Activated CD8-positive, alpha-beta T cell treated with anti-CD3 and anti-CD28 coated beads for 36 hours (primary cell): Measurements from ENCODE around the gene CTDP1. TPM values are rescaled to one million over a fixed set of nuclear protein-coding genes. Genes with fewer than 3 reads are reported as not detected.

Experiments used
- ATAC-seq: fragments of 200-7000 bp; cut with Tn5 transposase; one replicate; pipeline ENCODE4 v1.10.0; 2021; ENCODE audit warnings: mild to moderate bottlenecking, moderate library complexity
- CTCF ChIA-PET: fragments of 350-600 bp; sonication (Branson Sonifier 250); formaldehyde crosslinking; loops from one replicate; lab custom pipeline; 2021; ENCODE audit warnings: antibody characterized with exemption; lab: Charles Lee
- POLR2A ChIA-PET: fragments of 350-600 bp; sonication (Branson Sonifier 250); formaldehyde crosslinking; loops from one replicate; lab custom pipeline; 2021; ENCODE audit warnings: antibody characterized with exemption; lab: Charles Lee
- DNase-seq: peaks from one replicate; pipeline ENCODE4 v3.0.0-alpha.2; 2020
- H3K27ac Mint-ChIP-seq: one replicate; pipeline ENCODE4 v1.8.0; 2021; ENCODE audit warnings: mild to moderate bottlenecking, mixed read lengths
- H3K27me3 Mint-ChIP-seq: one replicate; pipeline ENCODE4 v1.8.0; 2021; ENCODE audit warnings: mixed read lengths
- H3K36me3 Mint-ChIP-seq: one replicate; pipeline ENCODE4 v1.8.0; 2021; ENCODE audit warnings: low read depth, mixed read lengths
- H3K4me1 Mint-ChIP-seq: one replicate; pipeline ENCODE4 v1.8.0; 2021; ENCODE audit warnings: low read depth, mixed read lengths
- H3K4me3 Mint-ChIP-seq: one replicate; pipeline ENCODE4 v1.8.0; 2021; ENCODE audit warnings: mild to moderate bottlenecking, moderate library complexity, mixed read lengths
- H3K9me3 Mint-ChIP-seq: one replicate; pipeline ENCODE4 v1.8.0; 2021; ENCODE audit warnings: mixed read lengths
- intact Hi-C: fragments of 100-400 bp; cut with micrococcal nuclease; formaldehyde crosslinking; loops from one replicate; pipeline ENCODE4 v1.10.0; 2022
- total RNA-seq, 2 experiments: library from RNA; stranded (reverse); gene quantifications; one replicate each; pipeline ENCODE4 v1.2.3, GENCODE V29; 2021
- TF ChIP-seq, protein P1 (sequence below): fragments of 200-600 bp; IDR thresholded peaks from one replicate; pipeline ENCODE4 v1.8.0; 2022; ENCODE audit warnings: antibody characterized with exemption, mild to moderate bottlenecking

CTDP1 gene
- total RNA-seq, 2 experiments from 2014 or later: 54.9 to 55.6 TPM

DNA sequence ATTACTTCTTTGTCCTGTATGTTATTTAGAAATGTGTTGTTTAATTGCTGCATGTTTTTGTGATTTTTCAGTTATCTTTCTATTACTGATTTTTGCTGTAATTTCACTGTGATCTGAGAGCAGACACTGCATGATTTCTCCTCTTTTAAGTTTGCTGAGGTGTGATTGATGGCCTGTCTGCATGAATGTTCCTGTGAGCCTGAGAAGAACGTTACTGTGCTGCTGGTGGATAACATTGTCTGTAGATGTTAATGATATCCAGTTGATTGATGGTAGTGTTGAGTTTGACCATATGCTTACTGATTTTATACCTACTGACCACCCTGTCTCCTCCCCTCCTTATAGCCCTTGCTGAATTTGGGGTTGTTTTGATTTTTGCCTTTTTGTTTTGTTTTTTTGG is 80.7 kb downstream of the CTDP1 start:
- Mint-ChIP-seq H3K9me3 (peaks cover 7% of the 10 kb centered on the region), H3K27ac (no peak overlapping the region), H3K27me3 (no peaks in the 10 kb centered on the region), H3K4me1 (no peaks in the 10 kb centered on the region), H3K4me3 (no peak overlapping the region), H3K36me3 (peaks cover 31% of the 10 kb centered on the region)
- TF ChIP-seq, protein P1, sequence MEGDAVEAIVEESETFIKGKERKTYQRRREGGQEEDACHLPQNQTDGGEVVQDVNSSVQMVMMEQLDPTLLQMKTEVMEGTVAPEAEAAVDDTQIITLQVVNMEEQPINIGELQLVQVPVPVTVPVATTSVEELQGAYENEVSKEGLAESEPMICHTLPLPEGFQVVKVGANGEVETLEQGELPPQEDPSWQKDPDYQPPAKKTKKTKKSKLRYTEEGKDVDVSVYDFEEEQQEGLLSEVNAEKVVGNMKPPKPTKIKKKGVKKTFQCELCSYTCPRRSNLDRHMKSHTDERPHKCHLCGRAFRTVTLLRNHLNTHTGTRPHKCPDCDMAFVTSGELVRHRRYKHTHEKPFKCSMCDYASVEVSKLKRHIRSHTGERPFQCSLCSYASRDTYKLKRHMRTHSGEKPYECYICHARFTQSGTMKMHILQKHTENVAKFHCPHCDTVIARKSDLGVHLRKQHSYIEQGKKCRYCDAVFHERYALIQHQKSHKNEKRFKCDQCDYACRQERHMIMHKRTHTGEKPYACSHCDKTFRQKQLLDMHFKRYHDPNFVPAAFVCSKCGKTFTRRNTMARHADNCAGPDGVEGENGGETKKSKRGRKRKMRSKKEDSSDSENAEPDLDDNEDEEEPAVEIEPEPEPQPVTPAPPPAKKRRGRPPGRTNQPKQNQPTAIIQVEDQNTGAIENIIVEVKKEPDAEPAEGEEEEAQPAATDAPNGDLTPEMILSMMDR: no peak
- no peak for ATAC-seq
- ChIA-PET POLR2A (no interaction called here), CTCF (no interaction called here)
- intact Hi-C loops: no loop called here
- no peak for DNase-seq

DNA sequence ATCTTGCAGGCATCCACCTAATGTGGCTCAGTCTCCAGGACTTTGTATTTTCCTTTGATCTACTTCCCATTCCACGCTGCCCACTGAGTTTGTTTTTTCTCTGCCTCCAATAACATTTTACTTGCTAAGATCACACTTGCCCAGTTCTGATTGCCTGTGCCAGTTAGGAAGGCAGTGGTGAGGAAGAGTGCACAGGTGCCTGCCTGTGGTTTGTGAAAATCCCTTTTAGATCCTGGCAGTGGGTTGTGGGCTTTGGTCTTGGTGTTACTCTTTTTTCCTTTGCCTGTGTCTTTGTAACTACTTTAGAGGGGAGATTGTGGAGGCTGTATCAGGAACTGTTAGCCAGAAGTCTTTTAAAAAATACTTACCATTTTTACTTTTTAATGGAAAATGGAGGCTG is 81.3 kb downstream of the CTDP1 start:
- CTCF ChIA-PET: no interaction called here
- DNase-seq: no peak
- intact Hi-C loops: no loop called here
- no peaks in the 10 kb centered on the region for H3K27me3 Mint-ChIP-seq
- POLR2A ChIA-PET: no interaction called here
- H3K27ac Mint-ChIP-seq: no peak overlapping the region
- H3K9me3 Mint-ChIP-seq: peaks cover 7% of the 10 kb centered on the region
- no peak overlapping the region for H3K4me3 Mint-ChIP-seq
- TF ChIP-seq, protein P1: no peak
- no peak for ATAC-seq
- no peaks in the 10 kb centered on the region for H3K4me1 Mint-ChIP-seq
- peaks cover 27% of the 10 kb centered on the region for H3K36me3 Mint-ChIP-seq

DNA sequence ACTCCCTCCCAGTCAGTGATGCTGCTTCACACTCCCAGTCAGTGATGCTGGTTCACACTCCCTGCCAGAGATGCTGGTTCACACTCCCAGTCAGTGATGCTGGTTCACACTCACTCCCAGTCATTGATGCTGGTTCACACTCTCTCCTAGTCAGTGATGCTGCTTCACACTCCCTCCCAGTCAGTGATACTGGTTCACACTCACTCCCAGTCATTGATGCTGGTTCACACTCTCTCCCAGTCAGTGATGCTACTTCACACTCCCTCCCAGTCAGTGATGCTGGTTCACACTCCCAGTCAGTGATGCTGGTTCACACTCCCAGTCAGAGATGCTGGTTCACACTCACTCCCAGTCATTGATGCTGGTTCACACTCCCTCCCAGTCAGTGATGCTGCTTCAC is 83.8 kb downstream of the CTDP1 start:
- peaks cover 11% of the 10 kb centered on the region for H3K9me3 Mint-ChIP-seq
- H3K36me3 Mint-ChIP-seq: peaks cover 8% of the 10 kb centered on the region
- no peaks in the 10 kb centered on the region for H3K4me1 Mint-ChIP-seq
- no peak for ATAC-seq
- ChIA-PET POLR2A (no interaction called here), CTCF (no interaction called here)
- TF ChIP-seq, protein P1: no peak
- no peak for DNase-seq
- intact Hi-C loops: no loop called here
- peaks cover 13% of the 10 kb centered on the region for H3K27me3 Mint-ChIP-seq
- H3K4me3 Mint-ChIP-seq: no peak overlapping the region
- H3K27ac Mint-ChIP-seq: no peak overlapping the region

DNA sequence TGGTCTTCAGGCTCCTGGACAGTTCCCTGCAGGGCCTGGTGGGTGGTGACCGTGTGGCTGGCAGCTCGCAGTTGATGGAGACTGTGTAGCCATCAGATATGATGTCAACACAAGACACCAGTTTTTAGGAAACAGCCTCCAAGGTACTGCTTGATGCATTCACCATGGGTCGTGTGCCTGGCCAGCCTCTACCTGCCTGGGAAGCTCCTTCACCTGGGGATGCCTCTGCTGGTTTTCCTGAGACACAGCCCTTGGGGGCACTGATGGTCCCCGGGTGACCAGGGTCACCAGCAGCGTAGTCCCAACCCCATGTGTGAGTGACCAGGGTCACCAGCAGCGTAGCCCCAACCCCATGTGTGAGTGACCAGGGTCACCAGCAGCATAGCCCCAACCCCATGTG is 84.5 kb downstream of the CTDP1 start:
- no peak for ATAC-seq
- Mint-ChIP-seq H3K4me3 (no peak overlapping the region), H3K9me3 (peaks cover 9% of the 10 kb centered on the region), H3K27me3 (peaks cover 15% of the 10 kb centered on the region), H3K4me1 (no peaks in the 10 kb centered on the region), H3K36me3 (peaks cover 5% of the 10 kb centered on the region), H3K27ac (no peak overlapping the region)
- TF ChIP-seq, protein P1: no peak
- CTCF ChIA-PET: no interaction called here
- no peak for DNase-seq
- intact Hi-C loops: no loop called here
- POLR2A ChIA-PET: no interaction called here

DNA sequence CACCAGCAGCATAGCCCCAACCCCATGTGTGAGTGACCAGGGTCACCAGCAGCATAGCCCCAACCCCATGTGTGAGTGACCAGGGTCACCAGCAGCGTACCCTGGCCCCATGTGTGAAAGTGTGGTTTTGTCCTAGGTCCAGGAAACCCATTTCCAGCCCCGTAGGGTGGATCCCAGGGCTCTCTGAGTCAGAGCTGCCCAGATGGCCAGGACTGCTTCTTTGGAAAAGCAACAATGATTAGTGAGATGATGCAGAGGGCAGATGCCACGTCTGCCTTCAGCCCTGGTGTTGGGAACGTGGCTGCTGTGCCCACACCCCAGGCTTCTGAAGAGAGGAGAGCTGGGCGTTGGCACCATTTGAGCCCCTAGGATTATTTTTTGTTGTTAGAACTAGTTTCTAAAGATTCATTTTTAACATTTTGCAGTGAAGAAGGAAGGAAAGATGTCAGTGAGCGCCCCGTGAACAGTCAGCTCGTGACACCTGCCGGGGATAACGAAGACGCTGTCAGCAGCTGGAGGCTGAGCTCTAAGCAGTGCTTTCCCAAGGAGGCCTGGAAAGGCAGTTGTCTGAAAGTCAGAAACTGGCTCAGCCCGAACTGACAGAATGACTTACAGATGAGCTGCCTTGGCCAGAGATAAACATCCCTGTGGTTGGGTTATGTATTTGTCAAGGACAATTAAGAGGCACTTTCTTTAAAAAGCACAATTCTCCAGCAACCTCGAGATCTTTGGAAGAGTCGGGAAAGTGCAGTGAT is 86.1 kb downstream of the CTDP1 start:
- no peak for ATAC-seq
- ChIA-PET POLR2A (no interaction called here), CTCF (no interaction called here)
- no peak for DNase-seq
- TF ChIP-seq, protein P1: no peak
- Mint-ChIP-seq H3K4me3 (no peak overlapping the region), H3K36me3 (no peaks in the 10 kb centered on the region), H3K9me3 (peaks cover 5% of the 10 kb centered on the region), H3K27me3 (peaks cover 15% of the 10 kb centered on the region), H3K4me1 (no peaks in the 10 kb centered on the region), H3K27ac (no peak overlapping the region)
- intact Hi-C loops: no loop called here
